IMR-90 (cell line): ENCODE results near the gene PRKCE. TPM values are rescaled to one million over a fixed set of nuclear protein-coding genes. Genes with fewer than 3 reads are reported as not detected.

Experiments
- ATAC-seq: fragments of 200-7000 bp; cut with Tn5 transposase; 2 replicates; pipeline ENCODE4 v1.9.1; 2020; ENCODE audit warnings: low read depth, mild to moderate bottlenecking, moderate library complexity
- BruUV-seq: library from RNA; stranded (reverse); fragments of 400-500 nt; replicated peaks from 2 replicates; lab custom pipeline; 2021; lab: Mats Ljungman, UMichigan
- CTCF ChIA-PET: fragments of 300-600 bp; formaldehyde crosslinking; extraction: SDS; loops from one replicate; lab custom pipeline; 2021; ENCODE audit warnings: antibody characterized with exemption; lab: Yijun Ruan, JAX
- POLR2A ChIA-PET: fragments of 300-600 bp; sonication (Branson Sonifier 250); formaldehyde crosslinking; loops from one replicate; lab custom pipeline; 2022; ENCODE audit warnings: antibody characterized with exemption; ENCODE audit not compliant: unreplicated experiment; lab: Charles Lee
- DNase-seq: peaks from one replicate; pipeline ENCODE4 v3.0.0; 2013
- H2AFZ ChIP-seq: replicated peaks from 2 replicates; pipeline ENCODE3; 2013; ENCODE audit warnings: low read length, mild to moderate bottlenecking; ENCODE audit not compliant: poor library complexity
- H2AK5ac ChIP-seq: 2 replicates; pipeline ENCODE4 v1.6.1; 2013; ENCODE audit warnings: low read depth, low read length, inconsistent platforms
- H2AK9ac ChIP-seq: replicated peaks from 2 replicates; pipeline ENCODE3; 2013; ENCODE audit warnings: mild to moderate bottlenecking, low read depth, low read length, moderate library complexity; ENCODE audit not compliant: poor library complexity
- H2BK120ac ChIP-seq: 2 replicates; pipeline ENCODE4 v1.6.1; 2013; ENCODE audit warnings: low read depth, low read length, inconsistent platforms
- H2BK15ac ChIP-seq: 3 replicates; pipeline ENCODE4 v1.6.1; 2013; ENCODE audit warnings: low read depth, low read length, inconsistent platforms
- H2BK20ac ChIP-seq: 2 replicates; pipeline ENCODE4 v1.6.1; 2013; ENCODE audit warnings: low read depth, mild to moderate bottlenecking, inconsistent platforms, low read length, moderate library complexity
- H2BK5ac ChIP-seq: 2 replicates; pipeline ENCODE4 v1.6.1; 2013; ENCODE audit warnings: mild to moderate bottlenecking, low read depth, low read length, inconsistent platforms; ENCODE audit not compliant: poor library complexity, severe bottlenecking
- H3K14ac ChIP-seq: replicated peaks from 2 replicates; pipeline ENCODE4 v1.6.1; 2013; ENCODE audit warnings: low read depth, low read length, inconsistent platforms
- H3K18ac ChIP-seq: 2 replicates; pipeline ENCODE4 v1.6.1; 2013; ENCODE audit warnings: low read depth, low read length, control low read depth
- H3K23ac ChIP-seq: 2 replicates; pipeline ENCODE4 v1.6.1; 2013; ENCODE audit warnings: low read depth, low read length, inconsistent platforms
- H3K27ac ChIP-seq: 2 replicates; pipeline ENCODE4 v1.5.1; 2013; ENCODE audit warnings: mild to moderate bottlenecking, control low read depth, low read length; ENCODE audit not compliant: insufficient read depth
- H3K27me3 ChIP-seq: 2 replicates; pipeline ENCODE4 v1.6.1; 2013; ENCODE audit warnings: low read length; ENCODE audit not compliant: control insufficient read depth, insufficient read depth
- H3K36me3 ChIP-seq: 2 replicates; pipeline ENCODE4 v1.6.1; 2013; ENCODE audit warnings: low read length, mixed read lengths; ENCODE audit not compliant: control insufficient read depth, insufficient read depth
- H3K4ac ChIP-seq: 2 replicates; pipeline ENCODE4 v1.6.1; 2013; ENCODE audit warnings: low read depth, low read length, inconsistent platforms
- H3K4me1 ChIP-seq: 2 replicates; pipeline ENCODE4 v1.6.1; 2013; ENCODE audit warnings: low read length, mixed read lengths; ENCODE audit not compliant: control insufficient read depth, insufficient read depth
- H3K4me2 ChIP-seq: 2 replicates; pipeline ENCODE4 v1.6.1; 2013; ENCODE audit warnings: low read depth, mild to moderate bottlenecking, control low read depth, low read length, moderate library complexity
- H3K4me3 ChIP-seq: 2 replicates; pipeline ENCODE4 v1.5.1; 2013; ENCODE audit warnings: low read depth, mild to moderate bottlenecking, control low read depth, low read length, moderate library complexity; ENCODE audit not compliant: insufficient read depth
- H3K56ac ChIP-seq: 2 replicates; pipeline ENCODE4 v1.6.1; 2013; ENCODE audit warnings: low read length, inconsistent platforms; ENCODE audit not compliant: insufficient read depth; ENCODE audit errors: extremely low read depth
- H3K79me1 ChIP-seq, 2 experiments: 2 replicates each; pipeline ENCODE4 v1.6.1; 2013; ENCODE audit warnings: low read length in 2 of 2, inconsistent platforms in 1 of 2, low read depth in 1 of 2
- H3K9ac ChIP-seq: 2 replicates; pipeline ENCODE4 v1.6.1; 2013; ENCODE audit warnings: low read depth, low read length, control low read depth
- H3K9me1 ChIP-seq: 2 replicates; pipeline ENCODE4 v1.6.1; 2013; ENCODE audit warnings: low read length, inconsistent platforms; ENCODE audit not compliant: insufficient read depth
- H3K9me3 ChIP-seq: 2 replicates; pipeline ENCODE4 v1.6.1; 2013; ENCODE audit warnings: low read length; ENCODE audit not compliant: control insufficient read depth, insufficient read depth
- H4K20me1 ChIP-seq: 2 replicates; pipeline ENCODE4 v1.6.1; 2013; ENCODE audit warnings: low read length, inconsistent platforms; ENCODE audit not compliant: insufficient read depth
- H4K5ac ChIP-seq: 2 replicates; pipeline ENCODE4 v1.6.1; 2013; ENCODE audit warnings: mild to moderate bottlenecking, low read depth, low read length, control low read depth
- H4K8ac ChIP-seq, 2 experiments: 2 replicates each; pipeline ENCODE4 v1.6.1; 2013; ENCODE audit warnings: low read depth in 2 of 2, low read length in 2 of 2, control low read depth in 1 of 2, inconsistent platforms in 1 of 2
- H4K91ac ChIP-seq: 2 replicates; pipeline ENCODE4 v1.6.1; 2013; ENCODE audit warnings: low read depth, low read length, inconsistent platforms; ENCODE audit not compliant: insufficient read depth
- BHLHE40 ChIP-seq: fragments of 150-350 bp; IDR thresholded peaks from 2 replicates; pipeline ENCODE4 v1.6.1; 2016; ENCODE audit warnings: mild to moderate bottlenecking, low read depth, low read length
- CEBPB ChIP-seq: IDR thresholded peaks from 2 replicates; pipeline ENCODE4 v1.6.1; 2012; ENCODE audit warnings: low read depth, low read length, improper control_type of control experiment
- CHD1 ChIP-seq: IDR thresholded peaks from 2 replicates; pipeline ENCODE4 v1.6.1; 2012; ENCODE audit warnings: low read depth, low read length, improper control_type of control experiment
- FOS ChIP-seq: fragments of 150-350 bp; IDR thresholded peaks from 2 replicates; pipeline ENCODE4 v1.6.1; 2016; ENCODE audit warnings: low read depth, low read length
- MAFK ChIP-seq: IDR thresholded peaks from 2 replicates; pipeline ENCODE4 v1.6.1; 2012; ENCODE audit warnings: low read depth, low read length, improper control_type of control experiment
- MAZ ChIP-seq: IDR thresholded peaks from 2 replicates; pipeline ENCODE4 v1.6.1; 2012; ENCODE audit warnings: low read depth, mild to moderate bottlenecking, low read length, improper control_type of control experiment, moderate library complexity, borderline replicate concordance
- MXI1 ChIP-seq: IDR thresholded peaks from 2 replicates; pipeline ENCODE4 v1.6.1; 2012; ENCODE audit warnings: low read depth, mild to moderate bottlenecking, low read length, moderate library complexity, borderline replicate concordance
- NFE2L2 ChIP-seq: fragments of 150-350 bp; IDR thresholded peaks from 2 replicates; pipeline ENCODE4 v1.6.1; 2016; ENCODE audit warnings: low read depth, mild to moderate bottlenecking, low read length
- POLR2A ChIP-seq: IDR thresholded peaks from 2 replicates; pipeline ENCODE4 v1.6.1; 2012; ENCODE audit warnings: mild to moderate bottlenecking, low read depth, low read length
- RAD21 ChIP-seq: IDR thresholded peaks from 2 replicates; pipeline ENCODE4 v1.6.1; 2012; ENCODE audit warnings: low read length, improper control_type of control experiment
- RCOR1 ChIP-seq: IDR thresholded peaks from 2 replicates; pipeline ENCODE4 v1.6.1; 2012; ENCODE audit warnings: mild to moderate bottlenecking, low read length, improper control_type of control experiment; ENCODE audit not compliant: insufficient replicate concordance
- SMC3 ChIP-seq: fragments of 150-350 bp; IDR thresholded peaks from 2 replicates; pipeline ENCODE4 v1.6.1; 2016; ENCODE audit warnings: low read depth, mild to moderate bottlenecking, antibody characterized with exemption, low read length, moderate library complexity
- WGBS, 2 experiments: methylation state at CpG; one replicate each; pipeline versions ENCODE4 v1.1.5 to v1.1.7; 2013; ENCODE audit warnings: missing lambda C conversion rate in 2 of 2; ENCODE audit not compliant: insufficient read length in 1 of 2; ENCODE audit errors: extremely low coverage in 2 of 2; 5-methylcytosine and 5-hydroxymethylcytosine counted together
- dilution Hi-C: fragments of 300-500 bp; cut with HindIII; formaldehyde crosslinking; loops from one replicate; pipeline ENCODE4 v1.14.3; 2018; ENCODE audit warnings: low sequenced_read_pairs; ENCODE audit not compliant: unreplicated experiment
- in situ Hi-C: fragments of 300-500 bp; cut with MboI; formaldehyde crosslinking; loops from 3 replicates; pipeline ENCODE4 v1.14.3; 2019; ENCODE audit warnings: low sequenced_read_pairs, inconsistent platforms, mixed read lengths
- intact Hi-C: fragments of 100-400 bp; cut with micrococcal nuclease; formaldehyde crosslinking; loops from 2 replicates; pipeline ENCODE4 v1.10.0; 2022
- polyA plus RNA-seq, 3 experiments: library from polyadenylated mRNA; depleted of rRNA; stranded (reverse); fragments of >200 nt; gene quantifications; 2 replicates each; pipeline ENCODE4 v1.2.3, GENCODE V29; 2012; ENCODE audit warnings: low replicate concordance in 1 of 3
- total RNA-seq: library from RNA; depleted of rRNA; stranded (reverse); fragments of >200 nt; gene quantifications from 2 replicates; pipeline ENCODE4 v1.2.3, GENCODE V29; 2012
- TF ChIP-seq, protein P1 (sequence below): conservative IDR thresholded peaks from 2 replicates; pipeline ENCODE4 v1.5.1; 2012; ENCODE audit warnings: mild to moderate bottlenecking, low read depth, low read length, improper control_type of control experiment
- TF ChIP-seq, protein P2 (sequence below): fragments of 150-350 bp; IDR thresholded peaks from 2 replicates; pipeline ENCODE4 v1.6.1; 2017; ENCODE audit warnings: mild to moderate bottlenecking, antibody characterized with exemption, low read length, low read depth
- TF ChIP-seq, protein P3 (sequence below): fragments of 150-350 bp; IDR thresholded peaks from 2 replicates; pipeline ENCODE4 v1.6.1; 2016; ENCODE audit warnings: low read depth, mild to moderate bottlenecking, low read length, moderate library complexity, borderline replicate concordance

Gene PRKCE
- total and polyA plus RNA-seq, 2 of the 4 experiments (the other 2 are of a cell fraction), result 8.1 to 32.4 TPM

- H2AFZ ChIP-seq, result no peak overlapping the region
- no peak overlapping the region for H4K8ac ChIP-seq
- TF ChIP-seq, protein P1, sequence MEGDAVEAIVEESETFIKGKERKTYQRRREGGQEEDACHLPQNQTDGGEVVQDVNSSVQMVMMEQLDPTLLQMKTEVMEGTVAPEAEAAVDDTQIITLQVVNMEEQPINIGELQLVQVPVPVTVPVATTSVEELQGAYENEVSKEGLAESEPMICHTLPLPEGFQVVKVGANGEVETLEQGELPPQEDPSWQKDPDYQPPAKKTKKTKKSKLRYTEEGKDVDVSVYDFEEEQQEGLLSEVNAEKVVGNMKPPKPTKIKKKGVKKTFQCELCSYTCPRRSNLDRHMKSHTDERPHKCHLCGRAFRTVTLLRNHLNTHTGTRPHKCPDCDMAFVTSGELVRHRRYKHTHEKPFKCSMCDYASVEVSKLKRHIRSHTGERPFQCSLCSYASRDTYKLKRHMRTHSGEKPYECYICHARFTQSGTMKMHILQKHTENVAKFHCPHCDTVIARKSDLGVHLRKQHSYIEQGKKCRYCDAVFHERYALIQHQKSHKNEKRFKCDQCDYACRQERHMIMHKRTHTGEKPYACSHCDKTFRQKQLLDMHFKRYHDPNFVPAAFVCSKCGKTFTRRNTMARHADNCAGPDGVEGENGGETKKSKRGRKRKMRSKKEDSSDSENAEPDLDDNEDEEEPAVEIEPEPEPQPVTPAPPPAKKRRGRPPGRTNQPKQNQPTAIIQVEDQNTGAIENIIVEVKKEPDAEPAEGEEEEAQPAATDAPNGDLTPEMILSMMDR, result no peak
- TF ChIP-seq, protein P2, sequence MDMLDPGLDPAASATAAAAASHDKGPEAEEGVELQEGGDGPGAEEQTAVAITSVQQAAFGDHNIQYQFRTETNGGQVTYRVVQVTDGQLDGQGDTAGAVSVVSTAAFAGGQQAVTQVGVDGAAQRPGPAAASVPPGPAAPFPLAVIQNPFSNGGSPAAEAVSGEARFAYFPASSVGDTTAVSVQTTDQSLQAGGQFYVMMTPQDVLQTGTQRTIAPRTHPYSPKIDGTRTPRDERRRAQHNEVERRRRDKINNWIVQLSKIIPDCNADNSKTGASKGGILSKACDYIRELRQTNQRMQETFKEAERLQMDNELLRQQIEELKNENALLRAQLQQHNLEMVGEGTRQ, result no peak
- TF ChIP-seq CHD1, result no peak
- TF ChIP-seq NFE2L2, result no peak
- no peak for TF ChIP-seq FOS
- no peak for TF ChIP-seq POLR2A
- TF ChIP-seq MXI1, result no peak
- TF ChIP-seq, protein P3, sequence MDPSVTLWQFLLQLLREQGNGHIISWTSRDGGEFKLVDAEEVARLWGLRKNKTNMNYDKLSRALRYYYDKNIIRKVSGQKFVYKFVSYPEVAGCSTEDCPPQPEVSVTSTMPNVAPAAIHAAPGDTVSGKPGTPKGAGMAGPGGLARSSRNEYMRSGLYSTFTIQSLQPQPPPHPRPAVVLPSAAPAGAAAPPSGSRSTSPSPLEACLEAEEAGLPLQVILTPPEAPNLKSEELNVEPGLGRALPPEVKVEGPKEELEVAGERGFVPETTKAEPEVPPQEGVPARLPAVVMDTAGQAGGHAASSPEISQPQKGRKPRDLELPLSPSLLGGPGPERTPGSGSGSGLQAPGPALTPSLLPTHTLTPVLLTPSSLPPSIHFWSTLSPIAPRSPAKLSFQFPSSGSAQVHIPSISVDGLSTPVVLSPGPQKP, result no peak
- no peak for TF ChIP-seq CEBPB
- no peak for TF ChIP-seq MAFK
- no peak for TF ChIP-seq BHLHE40
- no peak for TF ChIP-seq RAD21
- no peak for TF ChIP-seq RCOR1
- no peak for TF ChIP-seq SMC3
- TF ChIP-seq MAZ, result no peak
- in situ Hi-C loops, result no loop called here
- no TSS peak for BruUV-seq
- H3K56ac ChIP-seq, result no peak overlapping the region
- no peak overlapping the region for H2BK120ac ChIP-seq
- no peak overlapping the region for H3K4ac ChIP-seq
- 0 out of 2 replicates have a peak, but pooled peaks cover 1% of the 10 kb centered on the region for H3K9me3 ChIP-seq
- H2BK5ac ChIP-seq, result no peak overlapping the region
- H3K36me3 ChIP-seq, result peaks cover under 1% of the 10 kb centered on the region; the same call in 1 of the 2 replicates
- no peak overlapping the region for H3K23ac ChIP-seq
- H4K91ac ChIP-seq, result no peak overlapping the region
- 0 out of 2 replicates have a peak, but pooled peaks cover 5% of the 10 kb centered on the region for H3K9me1 ChIP-seq
- intact Hi-C loops, result no loop called here
- no peak overlapping the region for H4K5ac ChIP-seq
- H3K4me2 ChIP-seq, result no peak overlapping the region
- ChIA-PET POLR2A (no interaction called here), CTCF (no interaction called here)
- H2BK15ac ChIP-seq, result no peak overlapping the region
- DNase-seq, result no peak
- WGBS, 2 experiments, result 51% methylated on average over 8 of the region's 21 CpGs; no CpG with 5 or more reads in 1 of the 2 experiments
- dilution Hi-C loops, result no loop called here
- no peak overlapping the region for H3K9ac ChIP-seq
- H3K14ac ChIP-seq, result no peak overlapping the region
- H4K20me1 ChIP-seq, result no peaks in the 10 kb centered on the region
- H3K18ac ChIP-seq, result no peak overlapping the region
- no peaks in the 10 kb centered on the region for H3K79me1 ChIP-seq
- no peak for ATAC-seq
- H3K27ac ChIP-seq, result no peak overlapping the region
- H2BK20ac ChIP-seq, result no peak overlapping the region
- H2AK9ac ChIP-seq, result no peak overlapping the region
- peaks cover 7% of the 10 kb centered on the region for H3K4me1 ChIP-seq
- no peak overlapping the region for H2AK5ac ChIP-seq
- H3K27me3 ChIP-seq, result no peaks in the 10 kb centered on the region
- no peak overlapping the region for H3K4me3 ChIP-seq
Observed at GRCh38 chr2:45882707-45883602, 231.5 kb downstream of the PRKCE start.
